GM12878 (cell line): Measurements from ENCODE around the gene RPL19. TPM values are rescaled to one million over a fixed set of nuclear protein-coding genes. Genes with fewer than 3 reads are reported as not detected.

Experiments
- ATAC-seq: fragments of 200-7000 bp; cut with Tn5 transposase; 3 replicates; pipeline ENCODE4 v1.9.1; 2020; ENCODE audit warnings: mild to moderate bottlenecking, moderate library complexity
- BruUV-seq: library from RNA; stranded (reverse); fragments of 400-500 nt; replicated peaks from 2 replicates; lab custom pipeline; 2021; lab: Mats Ljungman, UMichigan
- CTCF ChIA-PET: fragments of 300-600 bp; sonication (Branson Sonifier 250); formaldehyde crosslinking; extraction: SDS; loops from one replicate; lab custom pipeline; 2021; ENCODE audit warnings: inconsistent platforms; lab: Yijun Ruan, JAX
- POLR2A ChIA-PET: fragments of 350-600 bp; formaldehyde crosslinking; extraction: SDS; loops from one replicate; lab custom pipeline; 2021; ENCODE audit warnings: inconsistent platforms; lab: Charles Lee
- RAD21 ChIA-PET: fragments of 300-600 bp; sonication (Branson Sonifier 250); formaldehyde crosslinking; loops from one replicate; lab custom pipeline; 2023; ENCODE audit warnings: antibody characterized with exemption; ENCODE audit not compliant: unreplicated experiment; lab: Charles Lee
- SMC1A ChIA-PET: fragments of 300-600 bp; sonication (Branson Sonifier 250); formaldehyde crosslinking; loops from one replicate; lab custom pipeline; 2023; ENCODE audit not compliant: unreplicated experiment, uncharacterized antibody; lab: Charles Lee
- DNase-seq: peaks from one replicate; pipeline ENCODE4 v3.0.0-alpha.2; 2011; ENCODE audit warnings: low read depth, low spot score
- FAIRE-seq: peaks from 3 replicates; lab custom pipeline; 2011; peaks lifted over from hg19 to GRCh38; lab: Jason Lieb, UNC
- H2AFZ ChIP-seq: 2 replicates; pipeline ENCODE4 v1.6.0; 2011; ENCODE audit warnings: low read depth, low read length, control low read depth; ENCODE audit not compliant: control insufficient read depth
- H3K27ac ChIP-seq: 2 replicates; pipeline ENCODE4 v1.5.1; 2011; ENCODE audit warnings: control low read depth; ENCODE audit not compliant: control insufficient read depth, insufficient read depth
- H3K27me3 ChIP-seq, 2 experiments: replicated peaks in 1 of 2; 2 replicates each; pipeline versions ENCODE4 v1.6.0 to v1.6.1; 2011; ENCODE audit warnings: low read length in 1 of 2; ENCODE audit not compliant: control insufficient read depth in 2 of 2, insufficient read depth in 2 of 2
- H3K36me3 ChIP-seq, 2 experiments: 2 replicates each; pipeline ENCODE4 v1.5.1; 2011; ENCODE audit warnings: low read length in 1 of 2; ENCODE audit not compliant: control insufficient read depth in 2 of 2, insufficient read depth in 2 of 2
- H3K4me1 ChIP-seq: 2 replicates; pipeline ENCODE4 v1.6.1; 2011; ENCODE audit warnings: mild to moderate bottlenecking, low read length, moderate library complexity, mixed read lengths; ENCODE audit not compliant: control insufficient read depth, insufficient read depth
- H3K4me2 ChIP-seq: 2 replicates; pipeline ENCODE4 v1.6.0; 2011; ENCODE audit warnings: control low read depth; ENCODE audit not compliant: control insufficient read depth, insufficient read depth
- H3K4me3 ChIP-seq: fragments of 200-600 bp; sonication (generic); 2 replicates; pipeline ENCODE4 v1.5.1; 2016
- H3K79me2 ChIP-seq: 2 replicates; pipeline ENCODE4 v1.6.0; 2011; ENCODE audit warnings: low read length; ENCODE audit not compliant: control insufficient read depth, insufficient read depth
- H3K9ac ChIP-seq: 2 replicates; pipeline ENCODE4 v1.8.0; 2011; ENCODE audit warnings: low read length, control low read depth, mixed read lengths; ENCODE audit not compliant: control insufficient read depth, insufficient read depth
- H3K9me3 ChIP-seq: replicated peaks from 3 replicates; pipeline ENCODE4 v1.5.1; 2011; ENCODE audit warnings: mild to moderate bottlenecking, low read length; ENCODE audit not compliant: control insufficient read depth, insufficient read depth
- H4K20me1 ChIP-seq: 2 replicates; pipeline ENCODE4 v1.6.0; 2011; ENCODE audit not compliant: control insufficient read depth, insufficient read depth
- ATF7 ChIP-seq: fragments of 450-650 bp; IDR thresholded peaks from 2 replicates; pipeline ENCODE4 v1.6.1; 2016; ENCODE audit warnings: low read depth, mild to moderate bottlenecking
- CREB1 ChIP-seq: IDR thresholded peaks from 2 replicates; pipeline ENCODE4 v1.6.1; 2012; ENCODE audit warnings: low read depth, mild to moderate bottlenecking, inconsistent platforms
- FOS ChIP-seq: IDR thresholded peaks from 3 replicates; pipeline ENCODE4 v1.6.1; 2011; ENCODE audit warnings: borderline replicate concordance; ENCODE audit not compliant: insufficient read length; ENCODE audit errors: extremely low read depth
- MEF2B ChIP-seq: fragments of 450-650 bp; IDR thresholded peaks from 2 replicates; pipeline ENCODE4 v1.6.1; 2018; ENCODE audit warnings: mild to moderate bottlenecking, moderate library complexity; ENCODE audit not compliant: partially characterized antibody, poor library complexity, severe bottlenecking
- MTA3 ChIP-seq: IDR thresholded peaks from 2 replicates; pipeline ENCODE4 v1.6.1; 2012; ENCODE audit warnings: low read length, inconsistent platforms, borderline replicate concordance
- MYC ChIP-seq: IDR thresholded peaks from 2 replicates; pipeline ENCODE4 v1.6.1; 2011; ENCODE audit warnings: mild to moderate bottlenecking, low read length, moderate library complexity, inconsistent platforms; ENCODE audit not compliant: insufficient read depth, insufficient replicate concordance, insufficient read length, severe bottlenecking
- RAD21 ChIP-seq: IDR thresholded peaks from 2 replicates; pipeline ENCODE4 v1.6.1; 2011; ENCODE audit warnings: mild to moderate bottlenecking, low read depth, low read length, moderate library complexity; ENCODE audit not compliant: insufficient read depth
- STAT3 ChIP-seq: IDR thresholded peaks from 2 replicates; pipeline ENCODE4 v1.6.1; 2011; ENCODE audit warnings: low read depth, low read length, improper control_type of control experiment
- WGBS: methylation state at CpG from one replicate; pipeline ENCODE4 v1.1.6; 2016; ENCODE audit warnings: low lambda C conversion rate; ENCODE audit not compliant: insufficient replicate concordance, insufficient coverage; ENCODE audit errors: missing lambda C conversion rate; 5-methylcytosine and 5-hydroxymethylcytosine counted together
- in situ Hi-C: fragments of 300-500 bp; cut with MboI; formaldehyde crosslinking; loops from 9 replicates; pipeline ENCODE4 v1.14.3; 2018; ENCODE audit warnings: mixed read lengths
- intact Hi-C: fragments of 100-400 bp; cut with micrococcal nuclease; formaldehyde crosslinking; loops from one replicate; pipeline ENCODE4 v1.14.2; 2022; ENCODE audit not compliant: unreplicated experiment
- polyA plus RNA-seq, 11 experiments: library from polyadenylated mRNA; depleted of rRNA in 4 of 11; unstranded in 6 of 11; stranded (reverse) in 5 of 11; fragments of >200 nt; fragmentation: Nextera tagmentation in 4 of 11; fragmentation: Illumina TruSeq in 1 of 11; extraction: Ambion mirVana in 4 of 11; extraction: Trizol in 1 of 11; gene quantifications; 1 replicate in 1 of 11; 2 replicates in 10 of 11; pipeline versions ENCODE4 v1.2.1 to v1.2.3, GENCODE V29; 2011 to 2016; ENCODE audit warnings: inconsistent platforms in 2 of 11, missing spikeins in 2 of 11, low read depth in 1 of 11
- total RNA-seq, 4 experiments: library from RNA; depleted of rRNA in 3 of 4; stranded (reverse); fragments of >200 nt in 3 of 4; fragmentation: Illumina TruSeq in 1 of 4; extraction: Trizol in 1 of 4; gene quantifications; 2 replicates each; pipeline versions ENCODE4 v1.2.1 to v1.2.3, GENCODE V29; 2013 to 2021
- TF ChIP-seq, protein P1 (sequence below): fragments of 150-350 bp; IDR thresholded peaks from 2 replicates; pipeline ENCODE4 v1.6.1; 2014; ENCODE audit warnings: mild to moderate bottlenecking, low read depth, low read length

The RPL19 gene
- total and polyA plus RNA-seq, 10 of the 15 experiments (the other 5 are each of a cell fraction or from before 2014, with no cell fraction given): 1,862 to 5,536 (median 3,836) TPM

DNA sequence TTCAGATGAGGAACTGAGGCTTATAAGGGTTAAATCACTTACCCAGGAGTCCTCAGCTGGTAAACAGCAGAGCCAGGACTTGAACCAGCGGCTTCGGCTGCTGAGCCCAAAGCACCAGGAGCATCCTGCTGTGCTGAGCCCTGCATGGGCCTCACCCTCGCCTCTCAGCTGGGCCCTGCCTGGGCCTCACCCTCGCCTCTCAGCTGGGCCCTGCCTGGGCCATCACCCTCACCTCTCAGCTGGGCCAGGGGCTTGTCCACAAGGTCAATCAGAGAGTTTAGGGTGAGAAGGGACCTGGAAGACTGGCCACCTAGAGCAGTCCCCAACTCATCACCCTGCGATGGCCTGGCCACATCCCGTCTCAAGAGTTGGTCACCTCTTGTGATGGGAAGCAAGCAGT lies 21.5 kb downstream of the RPL19 start:
- Histone ChIP-seq H3K27ac (no peak overlapping the region), H3K4me2 (no peak overlapping the region), H3K4me1 (no peaks in the 10 kb centered on the region), H3K79me2 (no peaks in the 10 kb centered on the region), H3K27me3 (peaks cover 4 to 8% of the 10 kb centered on the region in 2 experiments; a peak in 3 of 4 replicates), H2AFZ (no peak overlapping the region), H3K4me3 (no peak overlapping the region), H3K36me3 (no peaks in the 10 kb centered on the region), H3K9me3 (no peaks in the 10 kb centered on the region), H3K9ac (no peak overlapping the region), H4K20me1 (no peaks in the 10 kb centered on the region)
- DNase-seq (no peak), FAIRE-seq (no peak), ATAC-seq (no peak)
- intact Hi-C loops: no loop called here
- ChIA-PET SMC1A (no interaction called here), POLR2A (no interaction called here), CTCF (interaction anchor here (0.6 to 1.4 kb wide), 2 partner anchors 11 to 15 kb away, joined by 6 read pairs; no protein-coding TSS in a partner anchor), RAD21 (interaction anchor here (0.6 kb wide), 1 partner anchor 130 kb away, joined by 3 read pairs; no protein-coding TSS in a partner anchor)
- in situ Hi-C loops: no loop called here
- WGBS: 61% methylated on average over 6 of the region's 6 CpGs
- TF ChIP-seq, protein P1, sequence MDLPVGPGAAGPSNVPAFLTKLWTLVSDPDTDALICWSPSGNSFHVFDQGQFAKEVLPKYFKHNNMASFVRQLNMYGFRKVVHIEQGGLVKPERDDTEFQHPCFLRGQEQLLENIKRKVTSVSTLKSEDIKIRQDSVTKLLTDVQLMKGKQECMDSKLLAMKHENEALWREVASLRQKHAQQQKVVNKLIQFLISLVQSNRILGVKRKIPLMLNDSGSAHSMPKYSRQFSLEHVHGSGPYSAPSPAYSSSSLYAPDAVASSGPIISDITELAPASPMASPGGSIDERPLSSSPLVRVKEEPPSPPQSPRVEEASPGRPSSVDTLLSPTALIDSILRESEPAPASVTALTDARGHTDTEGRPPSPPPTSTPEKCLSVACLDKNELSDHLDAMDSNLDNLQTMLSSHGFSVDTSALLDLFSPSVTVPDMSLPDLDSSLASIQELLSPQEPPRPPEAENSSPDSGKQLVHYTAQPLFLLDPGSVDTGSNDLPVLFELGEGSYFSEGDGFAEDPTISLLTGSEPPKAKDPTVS: no peak
- TF ChIP-seq FOS (no peak), ATF7 (no peak), MEF2B (no peak), MTA3 (no peak), RAD21 (no peak), CREB1 (no peak), STAT3 (no peak), MYC (no peak)
- BruUV-seq: no TSS peak
